ENCODE measurements around the gene HNMT. TPM values are rescaled to one million over a fixed set of nuclear protein-coding genes. Genes with fewer than 3 reads are reported as not detected.

HNMT gene
- total and polyA plus RNA-seq, 2 of the 13 experiments (the other 11 are each of a cell fraction or from before 2014, with no cell fraction given) = 279 to 309 TPM

DNA sequence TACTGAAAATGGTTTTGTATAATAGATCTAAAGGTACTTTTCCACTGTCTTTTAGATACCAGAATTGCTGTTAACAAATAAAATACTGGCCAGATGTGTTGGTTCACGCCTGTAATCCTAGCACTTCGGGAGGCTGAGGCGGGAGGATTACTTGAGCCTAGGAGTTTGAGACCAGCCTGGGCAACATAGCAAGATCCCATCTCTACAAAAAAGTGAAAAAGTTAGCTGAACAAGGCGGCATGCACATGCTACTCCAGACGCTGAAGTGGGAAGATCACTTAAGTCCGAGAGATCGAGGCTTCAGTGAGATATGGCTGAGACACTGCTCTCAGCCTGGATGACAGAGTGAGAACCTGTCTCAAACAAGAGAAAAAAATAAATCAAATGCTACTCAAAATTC, 2.8 kb downstream of the HNMT start (continued):
- no peak for TF ChIP-seq SOX6 (IDR thresholded peaks at IDR 0.05)
- 0 out of 2 replicates have a peak, but pooled peaks have one; percentile 14 for TF ChIP-seq SOX6 (CRISPR knock-in tag; IDR thresholded peaks at IDR 0.05)
- TF ChIP-seq HDAC1 (CRISPR knock-in tag; IDR thresholded peaks at IDR 0.05) = no peak
- TF ChIP-seq, protein P1, sequence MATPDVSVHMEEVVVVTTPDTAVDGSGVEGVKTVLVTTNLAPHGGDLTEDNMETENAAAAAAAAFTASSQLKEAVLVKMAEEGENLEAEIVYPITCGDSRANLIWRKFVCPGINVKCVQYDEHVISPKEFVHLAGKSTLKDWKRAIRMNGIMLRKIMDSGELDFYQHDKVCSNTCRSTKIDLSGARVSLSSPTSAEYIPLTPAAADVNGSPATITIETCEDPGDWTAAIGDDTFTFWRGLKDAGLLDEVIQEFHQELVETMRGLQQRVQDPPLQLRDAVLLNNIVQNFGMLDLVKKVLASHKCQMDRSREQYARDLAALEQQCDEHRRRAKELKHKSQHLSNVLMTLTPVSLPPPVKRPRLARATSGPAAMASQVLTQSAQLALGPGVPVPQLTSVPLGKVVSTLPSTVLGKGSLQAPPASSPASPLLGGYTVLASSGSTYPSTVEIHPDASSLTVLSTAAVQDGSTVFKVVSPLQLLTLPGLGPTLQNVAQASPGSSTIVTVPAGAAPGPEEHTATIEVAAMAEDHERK (CRISPR knock-in tag; IDR thresholded peaks at IDR 0.05; ENCODE audit: low read depth) = no peak
- no peak for TF ChIP-seq ARID2 (CRISPR knock-in tag; IDR thresholded peaks at IDR 0.05; ENCODE audit: borderline replicate concordance)
- TF ChIP-seq ZNF543 (CRISPR knock-in tag; IDR thresholded peaks at IDR 0.05) = 0 out of 2 replicates have a peak, but pooled peaks have one; percentile 20
- no peak for TF ChIP-seq MAF1 (CRISPR knock-in tag; IDR thresholded peaks at IDR 0.05; ENCODE audit: borderline replicate concordance)
- TF ChIP-seq, protein P2, sequence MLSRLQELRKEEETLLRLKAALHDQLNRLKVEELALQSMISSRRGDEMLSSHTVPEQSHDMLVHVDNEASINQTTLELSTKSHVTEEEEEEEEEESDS (CRISPR knock-in tag; IDR thresholded peaks at IDR 0.05; ENCODE audit: borderline replicate concordance) = no peak
- TF ChIP-seq YEATS4 (CRISPR knock-in tag; IDR thresholded peaks at IDR 0.05; ENCODE audit: borderline replicate concordance) = 0 out of 2 replicates have a peak, but pooled peaks have one; percentile 32
- TF ChIP-seq ZMYM4 (CRISPR knock-in tag; IDR thresholded peaks at IDR 0.05) = peak; percentile 41
- no peak for TF ChIP-seq PRMT3 (CRISPR knock-in tag; IDR thresholded peaks at IDR 0.05; ENCODE audit: borderline replicate concordance, low read depth)
- 0 out of 2 replicates have a peak, but pooled peaks have one; percentile 23 for TF ChIP-seq GATAD2A (CRISPR knock-in tag; IDR thresholded peaks at IDR 0.05)
- TF ChIP-seq ZNF282 (IDR thresholded peaks at IDR 0.05; ENCODE audit: partially characterized antibody) = no peak
- TF ChIP-seq ZNF230 (CRISPR knock-in tag; IDR thresholded peaks at IDR 0.05) = no peak
- TF ChIP-seq FOXK1 (CRISPR knock-in tag; IDR thresholded peaks at IDR 0.05; ENCODE audit: borderline replicate concordance, low read depth) = 0 out of 2 replicates have a peak, but pooled peaks have one; percentile 35
- peak; percentile 100 for TF ChIP-seq ZNF121 (CRISPR knock-in tag; IDR thresholded peaks at IDR 0.05)
- TF ChIP-seq FOXA3 (CRISPR knock-in tag; IDR thresholded peaks at IDR 0.05) = 0 out of 2 replicates have a peak, but pooled peaks have one; percentile 3
- TF ChIP-seq RCOR2 (CRISPR knock-in tag; IDR thresholded peaks at IDR 0.05) = peak; percentile 50; the same call in 1 of the 2 replicates
- no peak for TF ChIP-seq ELF1 (CRISPR knock-in tag; IDR thresholded peaks at IDR 0.05)
- peak; percentile 35; the same call in 1 of the 2 replicates for TF ChIP-seq ATF7-NPFF (CRISPR knock-in tag; IDR thresholded peaks at IDR 0.05; ENCODE audit: low read depth)
- TF ChIP-seq ELF4 (CRISPR knock-in tag; IDR thresholded peaks at IDR 0.05; ENCODE audit: borderline replicate concordance) = peak; percentile 63; the same call in 1 of the 2 replicates
- no peak for TF ChIP-seq MAZ (IDR thresholded peaks at IDR 0.05; ENCODE audit: borderline replicate concordance, low read depth, low read length)
- 0 out of 2 replicates have a peak, but pooled peaks have one; percentile 22 for TF ChIP-seq MAZ (CRISPR knock-in tag; IDR thresholded peaks at IDR 0.05; ENCODE audit: low read depth)
- peak; percentile 45; the same call in 1 of the 2 replicates for TF ChIP-seq POLR2G (IDR thresholded peaks at IDR 0.05; ENCODE audit: low read depth, low read length)
- TF ChIP-seq, protein P3, sequence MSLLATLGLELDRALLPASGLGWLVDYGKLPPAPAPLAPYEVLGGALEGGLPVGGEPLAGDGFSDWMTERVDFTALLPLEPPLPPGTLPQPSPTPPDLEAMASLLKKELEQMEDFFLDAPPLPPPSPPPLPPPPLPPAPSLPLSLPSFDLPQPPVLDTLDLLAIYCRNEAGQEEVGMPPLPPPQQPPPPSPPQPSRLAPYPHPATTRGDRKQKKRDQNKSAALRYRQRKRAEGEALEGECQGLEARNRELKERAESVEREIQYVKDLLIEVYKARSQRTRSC (CRISPR knock-in tag; IDR thresholded peaks at IDR 0.05; ENCODE audit: low read depth) = no peak
- TF ChIP-seq RARG (CRISPR knock-in tag; IDR thresholded peaks at IDR 0.05; ENCODE audit: low read depth) = no peak
- TF ChIP-seq CHCHD3 (CRISPR knock-in tag; IDR thresholded peaks at IDR 0.05) = no peak
- TF ChIP-seq, protein P4, sequence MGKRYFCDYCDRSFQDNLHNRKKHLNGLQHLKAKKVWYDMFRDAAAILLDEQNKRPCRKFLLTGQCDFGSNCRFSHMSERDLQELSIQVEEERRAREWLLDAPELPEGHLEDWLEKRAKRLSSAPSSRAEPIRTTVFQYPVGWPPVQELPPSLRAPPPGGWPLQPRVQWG (CRISPR knock-in tag; IDR thresholded peaks at IDR 0.05; ENCODE audit: borderline replicate concordance, low read depth) = no peak
- TF ChIP-seq SMYD3 (CRISPR knock-in tag; IDR thresholded peaks at IDR 0.05) = 0 out of 2 replicates have a peak, but pooled peaks have one; percentile 59
- 0 out of 2 replicates have a peak, but pooled peaks have one; percentile 5 for TF ChIP-seq CREM (IDR thresholded peaks at IDR 0.05)
- TF ChIP-seq CREM (CRISPR knock-in tag; IDR thresholded peaks at IDR 0.05) = no peak
- TF ChIP-seq NCOR1 (IDR thresholded peaks at IDR 0.05; ENCODE audit: borderline replicate concordance, low read length) = no peak

All from HepG2 (cell line).